ENCODE measurements around the gene ITGB5. TPM values are rescaled to one million over a fixed set of nuclear protein-coding genes. Genes with fewer than 3 reads are reported as not detected.
"Not testable (repeated sequence)": the region's sequence is repeated elsewhere in the genome, so short reads cannot be mapped to it uniquely, and the experiment has no call there.

Gene ITGB5
- total RNA-seq, 1 experiment from 2014 or later, result 132 TPM

DNA sequence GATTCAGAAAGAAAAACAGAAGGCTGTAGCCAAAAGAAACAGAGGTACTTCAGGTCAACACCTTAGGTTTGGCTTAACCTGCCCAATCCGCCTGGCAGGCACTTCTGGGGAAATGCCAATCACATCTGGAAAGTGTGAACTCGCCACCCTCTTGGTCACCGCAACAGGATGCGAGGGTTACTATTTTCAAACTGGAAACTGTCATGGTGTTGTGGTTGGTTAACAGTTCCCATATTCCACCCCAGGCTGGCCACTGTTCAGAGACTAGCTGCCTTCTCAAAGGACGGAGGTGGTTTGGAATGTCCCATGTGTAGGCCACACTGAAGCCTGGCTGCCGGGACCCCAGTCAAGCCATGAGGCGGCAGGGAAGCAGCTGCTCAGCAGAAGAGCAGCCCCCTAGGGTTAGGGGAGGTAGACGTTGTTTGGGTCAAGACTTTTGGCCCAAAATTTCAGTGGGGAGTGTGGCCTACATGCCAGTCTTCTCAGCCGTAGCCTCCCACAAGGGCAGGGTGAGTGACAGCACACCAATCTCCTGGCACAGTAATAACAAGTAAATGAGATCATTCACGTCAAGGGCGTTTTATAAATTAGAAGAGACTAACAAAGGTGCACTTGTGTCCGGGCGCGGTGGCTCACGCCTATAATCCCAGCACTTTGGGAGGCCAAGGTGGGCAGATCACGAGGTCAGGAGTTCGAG, 102.3 kb downstream of the ITGB5 start:
- no peak for DNase-seq
- Mint-ChIP-seq H3K9me3 (ENCODE audit: unreplicated experiment) (no peaks in the 10 kb centered on the region), H3K36me3 (ENCODE audit: insufficient read depth, unreplicated experiment) (peaks cover 5% of the 10 kb centered on the region), H3K27ac (ENCODE audit: unreplicated experiment) (no peak overlapping the region), H3K4me1 (ENCODE audit: low read depth, unreplicated experiment) (peaks cover 16% of the 10 kb centered on the region), H3K27me3 (ENCODE audit: insufficient read depth, unreplicated experiment) (no peaks in the 10 kb centered on the region), H3K4me3 (ENCODE audit: unreplicated experiment) (no peak overlapping the region)
- BruUV-seq (replicated peaks), result no TSS peak
- intact Hi-C loops (cut with micrococcal nuclease; ENCODE audit: unreplicated experiment), result loop anchor here (5.0 kb wide), 1 partner anchor 102 kb away; the partner anchor contains the start of gene ITGB5
- Histone ChIP-seq H3K36me3 (ENCODE audit: control insufficient read depth, insufficient read depth, low read length) (no peaks in the 10 kb centered on the region), H3K9me3 (no peaks in the 10 kb centered on the region), H3K4me3 (ENCODE audit: low read depth, low read length) (no peak overlapping the region), H3K4me1 (peaks cover 20% of the 10 kb centered on the region; the same call in 1 of the 2 replicates), H3K27me3 (replicated peaks; ENCODE audit: control insufficient read depth, insufficient read depth, low read length) (no peaks in the 10 kb centered on the region)
- ChIA-PET CTCF (interaction anchor here (0.7 kb wide), 1 partner anchor 15 kb away, joined by 6 read pairs; no protein-coding TSS in a partner anchor), POLR2A (no interaction called here)
- TF ChIP-seq, protein P1, sequence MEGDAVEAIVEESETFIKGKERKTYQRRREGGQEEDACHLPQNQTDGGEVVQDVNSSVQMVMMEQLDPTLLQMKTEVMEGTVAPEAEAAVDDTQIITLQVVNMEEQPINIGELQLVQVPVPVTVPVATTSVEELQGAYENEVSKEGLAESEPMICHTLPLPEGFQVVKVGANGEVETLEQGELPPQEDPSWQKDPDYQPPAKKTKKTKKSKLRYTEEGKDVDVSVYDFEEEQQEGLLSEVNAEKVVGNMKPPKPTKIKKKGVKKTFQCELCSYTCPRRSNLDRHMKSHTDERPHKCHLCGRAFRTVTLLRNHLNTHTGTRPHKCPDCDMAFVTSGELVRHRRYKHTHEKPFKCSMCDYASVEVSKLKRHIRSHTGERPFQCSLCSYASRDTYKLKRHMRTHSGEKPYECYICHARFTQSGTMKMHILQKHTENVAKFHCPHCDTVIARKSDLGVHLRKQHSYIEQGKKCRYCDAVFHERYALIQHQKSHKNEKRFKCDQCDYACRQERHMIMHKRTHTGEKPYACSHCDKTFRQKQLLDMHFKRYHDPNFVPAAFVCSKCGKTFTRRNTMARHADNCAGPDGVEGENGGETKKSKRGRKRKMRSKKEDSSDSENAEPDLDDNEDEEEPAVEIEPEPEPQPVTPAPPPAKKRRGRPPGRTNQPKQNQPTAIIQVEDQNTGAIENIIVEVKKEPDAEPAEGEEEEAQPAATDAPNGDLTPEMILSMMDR (IDR thresholded peaks at IDR 0.05; ENCODE audit: insufficient read depth in 1 of 2, low read depth in 1 of 2, low read length in 1 of 2, severe bottlenecking in 1 of 2, unreplicated experiment in 1 of 2), result no peak

GRCh38 chr3:124783696-124784095, 103.5 kb downstream of the ITGB5 start:
- Mint-ChIP-seq H3K4me3 (ENCODE audit: unreplicated experiment) (no peak overlapping the region), H3K4me1 (ENCODE audit: low read depth, unreplicated experiment) (peaks cover 16% of the 10 kb centered on the region), H3K27me3 (ENCODE audit: insufficient read depth, unreplicated experiment) (no peaks in the 10 kb centered on the region), H3K9me3 (ENCODE audit: unreplicated experiment) (no peaks in the 10 kb centered on the region), H3K27ac (ENCODE audit: unreplicated experiment) (no peak overlapping the region), H3K36me3 (ENCODE audit: insufficient read depth, unreplicated experiment) (peaks cover 5% of the 10 kb centered on the region)
- BruUV-seq (replicated peaks), result no TSS peak
- ChIA-PET CTCF (no interaction called here), POLR2A (no interaction called here)
- no peaks in the 10 kb centered on the region for H3K36me3 ChIP-seq (ENCODE audit: control insufficient read depth, insufficient read depth, low read length)
- no peak overlapping the region for H3K4me3 ChIP-seq (ENCODE audit: low read depth, low read length)
- intact Hi-C loops (cut with micrococcal nuclease; ENCODE audit: unreplicated experiment), result no loop called here
- peaks cover 20% of the 10 kb centered on the region; the same call in 1 of the 2 replicates for H3K4me1 ChIP-seq
- no peak for DNase-seq
- H3K27me3 ChIP-seq (replicated peaks; ENCODE audit: control insufficient read depth, insufficient read depth, low read length), result no peaks in the 10 kb centered on the region
- TF ChIP-seq, protein P1 (IDR thresholded peaks at IDR 0.05; ENCODE audit: insufficient read depth in 1 of 2, low read depth in 1 of 2, low read length in 1 of 2, severe bottlenecking in 1 of 2, unreplicated experiment in 1 of 2), result no peak
- H3K9me3 ChIP-seq, result no peaks in the 10 kb centered on the region

DNA sequence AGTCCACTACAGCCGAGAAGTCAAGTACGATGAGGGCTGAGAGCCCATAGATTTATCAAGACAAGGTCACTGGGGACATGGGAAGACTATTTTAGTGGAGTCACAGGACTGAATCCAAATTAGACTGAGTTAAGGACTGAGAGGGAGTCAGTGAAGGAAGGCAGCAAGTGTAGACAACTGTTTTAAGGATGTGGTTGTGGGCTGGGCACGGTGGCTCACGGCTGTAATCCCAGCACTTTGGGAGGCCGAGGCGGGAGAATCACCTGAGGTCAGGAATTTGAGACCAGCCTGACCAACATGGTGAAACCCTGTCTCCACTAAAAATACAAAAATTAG, 104.8 kb downstream of the ITGB5 start:
- H3K36me3 ChIP-seq (ENCODE audit: control insufficient read depth, insufficient read depth, low read length); intact Hi-C loops (cut with micrococcal nuclease; ENCODE audit: unreplicated experiment); H3K4me3 ChIP-seq (ENCODE audit: low read depth, low read length); H3K36me3 Mint-ChIP-seq (ENCODE audit: insufficient read depth, unreplicated experiment); CTCF ChIA-PET; POLR2A ChIA-PET; H3K9me3 Mint-ChIP-seq (ENCODE audit: unreplicated experiment); H3K27me3 ChIP-seq (replicated peaks; ENCODE audit: control insufficient read depth, insufficient read depth, low read length); H3K4me3 Mint-ChIP-seq (ENCODE audit: unreplicated experiment); BruUV-seq (replicated peaks); H3K9me3 ChIP-seq; H3K27me3 Mint-ChIP-seq (ENCODE audit: insufficient read depth, unreplicated experiment); DNase-seq: not testable (repeated sequence)
- peaks cover 20% of the 10 kb centered on the region; the same call in 1 of the 2 replicates for H3K4me1 ChIP-seq
- Mint-ChIP-seq H3K4me1 (ENCODE audit: low read depth, unreplicated experiment) (peaks cover 16% of the 10 kb centered on the region), H3K27ac (ENCODE audit: unreplicated experiment) (peak overlapping the region; percentile 5)

Measured in Caco-2 (cell line).